ENCODE results near the gene DCAF8.

Gene DCAF8

GRCh38 chr1:160208557-160209320, 53.6 kb downstream of the DCAF8 start:
- H3K27me3 ChIP-seq (ENCODE audit: insufficient read depth, low read depth) = no peaks in the 10 kb centered on the region
- H3K9ac ChIP-seq = no peak overlapping the region; the same call in 1 of the 2 replicates
- H3K79me2 ChIP-seq (ENCODE audit: insufficient read depth, low read depth) = peaks cover 47% of the 10 kb centered on the region
- H3K36me3 ChIP-seq (ENCODE audit: insufficient read depth) = peaks cover 17% of the 10 kb centered on the region; the same call in 1 of the 2 replicates
- H3K4me2 ChIP-seq = no peak overlapping the region; the same call in 1 of the 2 replicates
- no peak overlapping the region for H2AFZ ChIP-seq (ENCODE audit: low read depth)
- H3K4me1 ChIP-seq (ENCODE audit: low read depth, poor library complexity, severe bottlenecking) = peaks cover 61% of the 10 kb centered on the region
- TF ChIP-seq, protein P1, sequence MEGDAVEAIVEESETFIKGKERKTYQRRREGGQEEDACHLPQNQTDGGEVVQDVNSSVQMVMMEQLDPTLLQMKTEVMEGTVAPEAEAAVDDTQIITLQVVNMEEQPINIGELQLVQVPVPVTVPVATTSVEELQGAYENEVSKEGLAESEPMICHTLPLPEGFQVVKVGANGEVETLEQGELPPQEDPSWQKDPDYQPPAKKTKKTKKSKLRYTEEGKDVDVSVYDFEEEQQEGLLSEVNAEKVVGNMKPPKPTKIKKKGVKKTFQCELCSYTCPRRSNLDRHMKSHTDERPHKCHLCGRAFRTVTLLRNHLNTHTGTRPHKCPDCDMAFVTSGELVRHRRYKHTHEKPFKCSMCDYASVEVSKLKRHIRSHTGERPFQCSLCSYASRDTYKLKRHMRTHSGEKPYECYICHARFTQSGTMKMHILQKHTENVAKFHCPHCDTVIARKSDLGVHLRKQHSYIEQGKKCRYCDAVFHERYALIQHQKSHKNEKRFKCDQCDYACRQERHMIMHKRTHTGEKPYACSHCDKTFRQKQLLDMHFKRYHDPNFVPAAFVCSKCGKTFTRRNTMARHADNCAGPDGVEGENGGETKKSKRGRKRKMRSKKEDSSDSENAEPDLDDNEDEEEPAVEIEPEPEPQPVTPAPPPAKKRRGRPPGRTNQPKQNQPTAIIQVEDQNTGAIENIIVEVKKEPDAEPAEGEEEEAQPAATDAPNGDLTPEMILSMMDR (conservative IDR thresholded peaks at IDR 0.05; ENCODE audit: low read depth, low read length) = no peak
- peak overlapping the region; percentile 4; the same call in 1 of the 2 replicates for H3K27ac ChIP-seq
- H4K20me1 ChIP-seq (ENCODE audit: insufficient read depth) = 0 out of 2 replicates have a peak, but pooled peaks cover 4% of the 10 kb centered on the region
- H3K4me3 ChIP-seq (IDR thresholded peaks at IDR 0.05; ENCODE audit: insufficient read depth, low read depth, low read length) = no peak overlapping the region

DNA sequence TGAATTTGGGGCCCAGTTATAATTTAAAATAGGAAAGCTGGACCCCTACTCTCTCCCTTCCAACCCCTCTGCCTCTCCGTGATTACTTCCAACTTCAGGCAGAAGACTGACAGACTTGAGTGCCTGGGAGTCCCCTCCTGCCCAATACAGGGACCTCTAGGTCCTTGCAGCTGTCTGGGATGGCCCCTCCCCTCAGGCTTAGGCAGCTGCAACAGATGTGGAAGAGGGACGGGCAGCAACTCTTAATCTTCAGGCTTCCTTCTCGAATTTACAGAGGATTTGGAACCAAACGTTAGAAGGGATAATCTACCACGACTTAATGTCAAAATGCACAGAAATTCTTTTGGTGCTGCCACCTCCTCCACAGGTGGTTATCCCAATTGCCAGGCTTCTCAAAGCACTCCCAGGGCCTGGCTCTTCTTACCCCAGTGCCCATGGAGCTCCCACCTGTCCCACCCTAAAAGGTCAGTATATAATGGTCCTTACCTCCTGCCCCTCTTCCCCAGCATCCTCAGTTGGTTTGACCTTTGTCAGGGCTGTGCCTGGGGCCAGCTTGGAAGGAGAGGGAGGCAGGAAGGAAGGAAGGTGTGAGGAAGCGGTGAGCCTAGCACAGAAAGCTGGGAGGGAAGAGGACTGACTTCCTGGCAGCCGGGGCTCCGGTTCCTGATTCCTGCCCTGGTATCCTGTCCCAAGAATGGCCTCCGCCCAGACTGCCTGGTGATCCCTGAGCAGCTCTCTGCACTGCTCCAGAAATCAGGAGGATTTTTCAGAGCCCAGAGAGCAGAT, 54.4 kb downstream of the DCAF8 start:
- H3K4me3 ChIP-seq (IDR thresholded peaks at IDR 0.05; ENCODE audit: insufficient read depth, low read depth, low read length) = no peak overlapping the region
- H2AFZ ChIP-seq (ENCODE audit: low read depth) = no peak overlapping the region
- no peak overlapping the region for H3K9ac ChIP-seq
- no peak overlapping the region; the same call in 1 of the 2 replicates for H3K27ac ChIP-seq
- 0 out of 2 replicates have a peak, but pooled peaks cover 4% of the 10 kb centered on the region for H4K20me1 ChIP-seq (ENCODE audit: insufficient read depth)
- H3K79me2 ChIP-seq (ENCODE audit: insufficient read depth, low read depth) = peaks cover 47% of the 10 kb centered on the region
- H3K4me2 ChIP-seq = no peak overlapping the region
- H3K27me3 ChIP-seq (ENCODE audit: insufficient read depth, low read depth) = no peaks in the 10 kb centered on the region
- H3K4me1 ChIP-seq (ENCODE audit: low read depth, poor library complexity, severe bottlenecking) = peaks cover 66% of the 10 kb centered on the region
- TF ChIP-seq, protein P1 (conservative IDR thresholded peaks at IDR 0.05; ENCODE audit: low read depth, low read length) = no peak
- peaks cover 12% of the 10 kb centered on the region; the same call in 1 of the 2 replicates for H3K36me3 ChIP-seq (ENCODE audit: insufficient read depth)

DNA sequence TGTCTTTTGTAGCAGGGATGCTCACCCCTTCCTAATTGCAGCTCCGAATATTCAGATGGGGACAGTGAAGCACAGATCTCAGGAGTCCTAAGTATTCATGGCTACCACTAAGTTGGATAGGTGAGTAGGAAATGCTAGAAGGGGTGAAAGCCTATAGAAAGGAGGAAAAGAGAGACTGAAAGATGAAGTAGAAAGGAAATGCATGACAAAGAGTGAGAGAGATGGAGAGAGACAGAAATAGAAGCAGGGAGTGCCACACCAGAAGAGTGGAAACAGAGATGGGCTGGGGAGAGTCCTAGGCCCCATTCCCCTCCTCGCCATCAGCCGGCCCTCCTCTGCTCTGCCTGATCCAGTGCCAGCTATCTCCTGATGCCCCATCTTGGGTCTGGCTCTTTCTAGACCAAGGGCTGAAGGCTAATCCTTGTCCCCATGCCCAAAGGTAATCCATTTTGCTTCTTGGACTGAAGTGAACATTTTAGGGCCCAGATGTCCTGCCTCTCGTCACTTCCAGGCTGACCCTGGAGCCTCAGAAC, 55.2 kb downstream of the DCAF8 start:
- 0 out of 2 replicates have a peak, but pooled peaks cover 4% of the 10 kb centered on the region for H4K20me1 ChIP-seq (ENCODE audit: insufficient read depth)
- H3K27me3 ChIP-seq (ENCODE audit: insufficient read depth, low read depth) = no peaks in the 10 kb centered on the region
- H3K9ac ChIP-seq = no peak overlapping the region
- peaks cover 66% of the 10 kb centered on the region for H3K4me1 ChIP-seq (ENCODE audit: low read depth, poor library complexity, severe bottlenecking)
- peaks cover 47% of the 10 kb centered on the region for H3K79me2 ChIP-seq (ENCODE audit: insufficient read depth, low read depth)
- peaks cover 7% of the 10 kb centered on the region; the same call in 1 of the 2 replicates for H3K36me3 ChIP-seq (ENCODE audit: insufficient read depth)
- no peak overlapping the region for H2AFZ ChIP-seq (ENCODE audit: low read depth)
- H3K4me3 ChIP-seq (IDR thresholded peaks at IDR 0.05; ENCODE audit: insufficient read depth, low read depth, low read length) = no peak overlapping the region
- H3K4me2 ChIP-seq = peak overlapping the region; percentile 95; the same call in 1 of the 2 replicates
- no peak overlapping the region for H3K27ac ChIP-seq
- TF ChIP-seq, protein P1 (conservative IDR thresholded peaks at IDR 0.05; ENCODE audit: low read depth, low read length) = no peak

DNA sequence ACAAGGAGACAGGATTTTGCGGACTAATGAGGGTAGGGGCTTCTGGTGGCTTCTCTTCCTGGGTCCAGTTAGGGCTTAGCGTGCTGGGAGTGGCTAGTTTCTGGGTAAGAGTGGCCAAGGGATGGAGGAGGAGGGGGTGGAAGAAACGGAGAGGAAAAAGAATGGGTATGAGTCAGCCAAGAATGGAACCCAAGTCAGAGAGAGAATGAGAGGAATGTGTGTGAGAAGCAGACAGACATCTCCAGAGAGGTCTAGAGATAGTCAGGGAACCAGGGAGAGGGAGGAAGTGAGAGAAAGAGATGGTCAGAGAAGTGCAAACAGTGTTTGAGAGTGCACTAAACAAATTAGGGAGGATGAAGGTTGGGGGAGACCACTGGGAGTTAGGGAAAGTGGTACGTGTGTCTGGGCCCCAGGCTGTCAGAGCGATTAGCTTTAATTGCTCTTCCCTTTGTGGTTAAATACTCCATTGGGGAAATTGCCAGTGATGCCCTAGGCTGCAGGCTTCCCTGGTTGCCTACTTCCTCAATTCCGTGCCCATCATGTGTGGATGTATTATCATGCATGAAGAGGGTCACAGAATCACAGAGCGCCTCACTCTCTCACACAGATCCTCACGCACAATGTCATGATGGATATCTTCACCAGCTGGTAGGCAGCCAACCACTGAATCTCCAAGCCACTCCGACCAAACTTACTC, 55.8 kb downstream of the DCAF8 start:
- Histone ChIP-seq H3K36me3 (ENCODE audit: insufficient read depth) (peaks cover under 1% of the 10 kb centered on the region; the same call in 1 of the 2 replicates), H3K4me2 (peak overlapping the region; percentile 95), H3K79me2 (ENCODE audit: insufficient read depth, low read depth) (peaks cover 47% of the 10 kb centered on the region), H4K20me1 (ENCODE audit: insufficient read depth) (0 out of 2 replicates have a peak, but pooled peaks cover 4% of the 10 kb centered on the region), H3K4me3 (IDR thresholded peaks at IDR 0.05; ENCODE audit: insufficient read depth, low read depth, low read length) (peak overlapping the region; percentile 98), H3K4me1 (ENCODE audit: low read depth, poor library complexity, severe bottlenecking) (peaks cover 66% of the 10 kb centered on the region), H3K27ac (no peak overlapping the region), H3K27me3 (ENCODE audit: insufficient read depth, low read depth) (no peaks in the 10 kb centered on the region), H3K9ac (peak overlapping the region; percentile 95), H2AFZ (ENCODE audit: low read depth) (no peak overlapping the region)
- TF ChIP-seq, protein P1 (conservative IDR thresholded peaks at IDR 0.05; ENCODE audit: low read depth, low read length) = no peak

All from KMS-11 (cell line).